ENCODE data around the gene ARHGEF17. TPM values are rescaled to one million over a fixed set of nuclear protein-coding genes. Genes with fewer than 3 reads are reported as not detected.

The ARHGEF17 gene
- total RNA-seq, 1 experiment from 2014 or later: 8.8 TPM

DNA sequence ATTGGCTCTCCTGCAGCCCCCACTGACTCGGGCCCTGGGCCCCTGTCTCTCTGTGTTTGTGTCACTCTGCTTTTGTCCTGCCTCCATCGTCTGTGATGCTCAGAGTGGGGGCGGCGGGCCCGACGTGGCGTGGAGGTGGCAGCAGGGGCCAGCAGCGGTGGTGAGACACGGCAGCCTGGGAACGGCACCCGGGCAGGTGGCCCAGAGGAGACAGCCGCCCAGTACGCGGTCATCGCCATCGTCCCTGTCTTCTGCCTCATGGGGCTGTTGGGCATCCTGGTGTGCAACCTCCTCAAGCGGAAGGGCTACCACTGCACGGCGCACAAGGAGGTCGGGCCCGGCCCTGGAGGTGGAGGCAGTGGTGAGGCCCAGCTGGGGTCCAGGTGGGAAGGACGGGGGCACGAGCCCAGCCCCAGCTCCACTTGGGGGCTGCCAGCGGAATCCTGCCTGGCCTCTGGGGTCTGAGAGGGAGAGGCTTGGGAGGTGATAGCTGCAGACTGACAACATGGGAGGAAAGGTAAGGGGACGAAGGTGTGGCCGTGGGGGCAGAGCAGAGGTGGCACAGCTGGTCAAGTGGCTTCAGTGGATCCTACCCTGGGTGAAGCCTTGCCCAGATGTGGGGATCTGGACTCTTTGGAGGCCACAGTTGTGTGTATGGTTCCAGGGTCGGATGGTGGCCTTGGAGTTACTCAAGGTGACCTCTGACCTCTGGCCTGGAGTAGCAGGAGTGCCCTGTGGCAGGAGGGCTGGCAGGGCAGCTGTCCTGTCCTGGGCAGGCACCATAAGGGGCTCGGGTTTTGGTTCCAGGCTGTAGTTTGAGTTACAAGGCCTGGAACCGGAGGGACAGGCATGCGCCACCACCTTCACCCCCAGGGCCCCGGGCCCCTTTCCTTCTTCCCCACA is 84.3 kb downstream of the ARHGEF17 start:
- no peak for DNase-seq (ENCODE audit: low read depth)

DNA sequence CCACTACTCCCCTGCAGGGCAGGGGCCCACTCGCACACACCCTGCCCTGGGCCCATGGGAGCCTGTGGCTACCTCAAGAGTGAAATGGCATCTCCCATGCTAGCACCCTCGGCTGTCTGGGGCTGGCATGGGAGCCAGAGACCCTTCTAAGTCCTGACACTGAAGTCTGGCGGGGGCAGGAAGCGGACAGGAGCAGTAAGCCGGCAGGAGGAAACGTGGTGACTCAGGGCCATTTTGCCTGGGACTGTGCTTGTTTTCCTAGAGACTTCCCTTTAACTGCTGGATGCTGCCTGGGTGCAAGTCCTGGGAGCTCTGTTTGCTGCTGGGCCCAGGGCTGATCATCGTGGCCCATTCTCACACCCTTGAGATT is 84.9 kb downstream of the ARHGEF17 start:
- peak; percentile 65 for DNase-seq (ENCODE audit: low read depth)

DNA sequence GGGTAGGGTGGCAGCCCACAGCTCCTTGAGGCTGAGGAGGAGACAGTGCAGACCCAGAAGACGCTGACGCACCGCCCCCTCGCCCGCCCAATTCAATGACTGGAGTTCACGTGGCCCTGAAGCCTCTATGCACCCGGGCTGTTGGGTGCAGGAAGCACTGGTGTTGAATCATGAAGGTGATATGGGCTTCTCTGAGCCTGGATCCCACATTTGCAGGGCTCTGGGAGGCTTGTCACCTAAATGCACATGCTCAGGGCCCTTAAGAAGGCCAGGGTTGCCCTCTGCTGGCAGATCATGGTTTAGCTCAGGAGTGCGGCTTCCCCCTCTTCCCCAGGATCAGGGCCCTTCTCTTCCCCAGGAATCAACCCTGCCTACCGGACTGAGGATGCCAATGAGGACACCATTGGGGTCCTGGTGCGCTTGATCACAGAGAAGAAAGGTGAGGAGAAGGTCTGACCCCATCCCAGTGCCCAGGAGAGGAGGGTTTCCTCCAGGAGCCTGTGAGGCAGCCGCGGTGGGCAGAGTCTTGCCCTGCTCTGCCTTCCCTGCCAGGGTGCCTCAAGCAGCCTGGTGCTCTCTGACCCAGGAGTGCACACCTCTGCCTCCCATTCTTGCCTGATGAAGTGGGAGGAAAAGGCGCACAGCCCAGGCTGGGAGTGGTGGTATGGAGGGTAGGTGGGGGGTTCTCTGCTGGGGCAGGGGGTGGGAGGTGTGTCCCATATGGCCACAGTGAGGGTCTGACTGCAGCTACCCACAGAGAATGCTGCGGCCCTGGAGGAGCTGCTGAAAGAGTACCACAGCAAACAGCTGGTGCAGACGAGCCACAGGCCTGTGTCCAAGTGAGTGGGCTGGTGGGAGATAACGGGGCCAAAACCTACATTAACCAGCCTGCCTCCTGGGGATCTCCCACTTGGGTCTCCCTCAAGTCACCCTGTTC is 85.7 kb downstream of the ARHGEF17 start:
- DNase-seq (ENCODE audit: low read depth): peak; percentile 84

DNA sequence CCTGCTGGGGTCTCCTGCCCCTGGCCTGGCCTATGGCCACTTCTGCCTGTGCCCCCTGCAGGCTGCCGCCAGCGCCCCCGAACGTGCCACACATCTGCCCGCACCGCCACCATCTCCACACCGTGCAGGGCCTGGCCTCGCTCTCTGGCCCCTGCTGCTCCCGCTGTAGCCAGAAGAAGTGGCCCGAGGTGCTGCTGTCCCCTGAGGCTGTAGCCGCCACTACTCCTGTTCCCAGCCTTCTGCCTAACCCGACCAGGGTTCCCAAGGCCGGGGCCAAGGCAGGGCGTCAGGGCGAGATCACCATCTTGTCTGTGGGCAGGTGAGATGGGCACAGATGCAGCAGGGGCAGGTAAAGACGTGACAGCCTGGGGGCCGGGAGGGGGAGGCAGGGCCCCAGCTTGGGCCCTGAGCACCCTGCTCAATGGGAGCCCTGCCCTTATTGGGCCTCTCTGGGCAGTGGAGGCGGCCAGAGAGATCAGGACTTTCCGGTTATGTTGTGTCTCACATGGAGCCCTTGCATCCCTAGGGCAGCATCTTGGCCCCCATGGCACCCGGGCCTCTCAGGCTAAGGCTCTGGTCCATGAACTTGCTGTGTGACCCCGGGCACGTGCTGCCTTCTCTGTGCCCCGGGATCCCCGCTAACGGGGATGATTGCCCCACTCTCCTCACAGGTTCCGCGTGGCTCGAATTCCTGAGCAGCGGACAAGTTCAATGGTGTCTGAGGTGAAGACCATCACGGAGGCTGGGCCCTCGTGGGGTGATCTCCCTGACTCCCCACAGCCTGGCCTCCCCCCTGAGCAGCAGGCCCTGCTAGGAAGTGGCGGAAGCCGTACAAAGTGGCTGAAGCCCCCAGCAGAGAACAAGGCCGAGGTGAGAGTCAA is 86.6 kb downstream of the ARHGEF17 start:
- no peak for DNase-seq (ENCODE audit: low read depth)

DNA sequence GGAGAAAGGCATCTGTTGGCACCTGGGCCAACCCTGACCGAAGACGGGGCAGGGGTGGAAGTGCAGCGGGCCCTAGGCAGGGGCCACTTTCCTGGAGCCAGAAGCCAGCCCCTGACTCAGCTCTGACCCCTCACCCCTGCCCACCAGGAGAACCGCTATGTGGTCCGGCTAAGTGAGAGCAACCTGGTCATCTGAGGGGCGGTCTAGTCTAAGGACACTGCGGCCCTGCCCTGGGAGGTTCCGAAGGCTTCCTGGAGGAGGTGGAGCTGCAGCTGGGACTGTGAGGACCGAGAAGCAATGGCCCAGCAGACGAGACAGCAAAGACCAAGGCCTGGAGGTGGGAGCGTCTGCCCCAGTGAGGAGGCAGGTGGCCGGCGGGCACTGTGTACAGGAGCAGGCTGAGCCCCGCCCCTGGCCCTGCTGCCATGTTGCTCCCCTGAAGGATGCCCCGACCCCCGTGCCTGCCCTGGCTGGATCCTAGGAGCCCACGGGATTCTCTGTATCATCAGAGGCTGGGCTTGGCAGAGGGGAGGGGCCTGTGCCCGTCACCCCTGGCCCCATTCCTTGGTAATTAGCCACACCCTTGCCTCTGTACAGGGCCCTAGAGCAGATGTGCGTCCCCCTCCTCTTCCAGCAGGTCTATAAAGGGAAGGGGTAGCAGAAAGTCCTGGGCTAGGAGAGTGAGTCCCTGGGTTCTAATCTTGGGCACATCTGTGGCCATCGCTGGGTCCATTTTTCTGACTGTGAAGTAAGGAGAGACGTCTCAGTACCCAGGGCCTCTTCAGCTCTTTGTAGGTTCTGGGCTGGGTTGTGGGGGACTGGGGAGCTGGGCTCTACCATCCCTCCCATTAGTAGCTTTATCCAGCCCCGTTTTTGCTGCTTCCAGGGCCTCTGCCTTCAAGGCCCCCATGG is 87.5 kb downstream of the ARHGEF17 start:
- no peak for DNase-seq (ENCODE audit: low read depth)

DNA sequence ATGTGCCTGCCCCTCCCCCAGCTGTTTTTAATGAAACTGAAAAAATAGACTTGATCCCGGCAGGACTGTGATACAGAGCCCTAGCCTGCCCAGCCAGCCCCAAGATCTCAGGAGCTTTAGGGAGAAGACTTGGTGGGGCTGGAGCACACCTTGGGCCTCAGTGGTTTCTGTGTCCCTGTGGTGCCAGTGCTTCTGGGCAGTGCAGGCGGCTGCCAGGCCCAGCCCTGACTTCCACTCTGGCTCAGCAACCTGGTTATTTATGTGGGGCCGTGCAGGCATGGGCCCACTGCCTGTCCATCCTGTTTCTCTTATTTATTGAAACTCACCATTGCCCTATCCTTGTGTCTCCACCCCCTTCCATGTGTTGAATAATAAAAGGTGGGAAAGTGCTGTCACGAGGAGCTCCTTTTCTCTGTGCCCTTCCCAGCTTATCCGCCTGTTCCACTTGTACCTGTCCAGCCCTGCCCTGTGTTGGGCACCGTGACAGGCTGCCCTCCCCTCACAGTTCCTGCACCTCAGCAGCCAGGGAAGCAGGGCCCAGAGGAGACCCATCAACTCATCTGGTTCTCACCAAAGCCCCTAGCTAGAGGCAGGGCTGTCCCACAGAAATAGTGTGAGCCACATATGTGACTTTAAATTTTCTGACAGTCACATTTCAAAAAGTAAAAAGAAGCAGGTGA is 88.3 kb downstream of the ARHGEF17 start:
- no peak for DNase-seq (ENCODE audit: low read depth)

DNA sequence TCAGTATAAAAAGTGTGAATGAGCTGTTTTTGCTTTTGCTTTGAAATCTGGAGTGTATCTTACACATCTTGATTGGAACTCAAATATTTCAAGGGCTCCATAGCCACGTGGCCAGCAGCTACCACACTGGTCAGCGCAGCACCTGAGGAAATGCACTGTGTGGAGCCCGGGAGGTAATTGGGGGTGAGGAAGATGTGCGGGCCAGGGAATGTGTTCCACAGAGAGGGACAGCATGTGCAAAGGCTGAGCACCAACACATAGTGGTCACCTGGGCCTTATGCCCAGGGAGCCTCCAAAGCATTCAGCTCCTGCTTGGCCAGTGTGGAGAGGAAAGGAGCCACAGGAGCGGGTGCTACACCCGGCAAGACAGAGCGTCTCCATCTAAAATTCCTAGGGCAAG is 88.9 kb downstream of the ARHGEF17 start:
- DNase-seq (ENCODE audit: low read depth): no peak

DNA sequence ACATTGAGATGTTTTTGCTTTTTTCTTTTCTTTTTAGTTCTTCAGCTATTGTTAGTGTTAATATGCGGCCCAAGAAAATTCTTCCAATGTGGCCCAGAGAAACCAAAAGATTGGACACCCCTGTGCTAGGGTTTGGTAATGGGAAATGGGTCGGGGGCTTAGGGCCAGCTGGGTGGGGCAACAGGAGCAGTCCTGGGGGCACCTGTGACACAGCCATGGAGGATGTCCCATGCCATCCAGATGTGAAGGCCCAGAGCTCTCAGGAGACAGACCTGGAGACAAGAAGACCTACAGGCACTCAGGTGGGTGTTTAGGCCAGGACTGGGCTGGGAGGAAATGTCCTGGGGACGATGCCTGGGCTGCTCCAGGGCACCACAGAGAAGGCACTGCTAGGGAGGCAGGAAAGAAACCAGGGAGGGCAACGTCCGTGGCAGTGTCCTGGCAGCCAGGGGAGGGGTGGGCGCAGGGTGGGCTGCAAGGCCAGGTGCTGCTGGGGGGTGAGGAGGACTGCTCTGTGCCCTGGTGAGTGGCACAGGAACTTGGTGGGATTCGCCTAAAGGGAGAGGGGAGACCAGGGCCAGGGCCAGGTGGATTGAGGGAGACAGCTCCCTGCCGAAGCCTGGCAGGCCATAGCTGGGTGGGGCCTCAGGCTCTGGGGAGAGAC is 89.5 kb downstream of the ARHGEF17 start:
- DNase-seq (ENCODE audit: low read depth): no peak

DNA sequence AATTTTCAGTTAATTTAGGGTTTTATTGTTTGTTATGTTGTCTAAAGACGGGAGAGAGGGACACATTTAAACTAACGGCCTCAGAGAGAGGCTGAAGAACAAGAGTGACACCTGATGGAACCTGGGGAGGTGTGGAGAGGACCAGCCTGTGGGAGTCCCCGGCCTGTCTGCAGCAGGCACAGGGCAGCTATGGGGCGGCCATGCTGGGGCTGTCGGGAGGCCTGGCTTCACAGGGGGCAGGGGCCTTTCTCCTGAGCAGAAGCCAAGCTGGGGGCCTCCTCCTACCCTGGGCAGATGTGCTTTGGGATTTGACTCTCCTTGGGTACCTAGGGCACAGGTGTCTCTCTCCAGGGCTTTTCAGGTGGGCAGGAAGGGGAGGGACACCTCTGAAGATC is 90.1 kb downstream of the ARHGEF17 start:
- no peak for DNase-seq (ENCODE audit: low read depth)

DNA sequence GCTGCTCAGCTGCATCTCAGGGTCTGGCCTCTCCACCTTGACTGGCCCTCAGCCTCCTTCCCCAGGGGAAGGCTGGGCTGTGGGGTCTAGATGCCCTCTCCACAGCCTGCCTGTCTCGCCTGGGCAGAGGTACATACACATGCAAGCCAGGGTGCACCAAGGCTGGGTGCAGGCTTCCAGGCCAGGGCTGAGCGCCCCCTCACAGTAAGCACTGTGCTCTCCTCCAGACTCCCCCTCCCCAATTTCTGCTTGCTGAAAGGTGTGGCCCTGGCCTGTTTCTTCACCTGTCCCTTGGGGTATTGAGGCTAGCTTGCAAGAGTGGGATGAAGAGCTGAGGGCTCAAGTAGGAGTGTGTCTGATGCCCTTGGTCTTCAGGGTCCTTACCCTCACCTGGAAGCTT is 90.6 kb downstream of the ARHGEF17 start:
- no peak for DNase-seq (ENCODE audit: low read depth)

DNA sequence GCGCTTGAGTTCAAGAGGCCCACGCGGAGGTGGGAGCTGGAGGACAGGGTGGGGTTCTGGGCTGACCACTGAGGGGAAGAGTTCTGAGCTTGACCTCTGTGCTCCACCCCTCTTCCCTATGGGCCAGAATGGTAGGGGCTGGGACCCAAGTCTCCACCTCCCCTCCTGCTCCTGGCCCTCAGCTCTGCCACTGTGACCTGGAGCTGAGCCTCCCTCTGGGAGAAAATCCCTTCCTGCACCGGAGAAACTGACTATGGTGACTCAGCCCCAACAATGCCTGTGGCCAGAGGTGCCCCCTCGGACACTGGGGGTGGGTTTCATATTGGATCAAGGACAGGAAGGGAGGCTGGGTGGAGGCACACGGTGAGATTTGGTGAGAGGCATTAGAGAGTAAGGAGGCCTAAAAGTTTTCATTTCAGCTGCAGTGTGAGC is 91.1 kb downstream of the ARHGEF17 start:
- peak; percentile 44 for DNase-seq (ENCODE audit: low read depth)

DNA sequence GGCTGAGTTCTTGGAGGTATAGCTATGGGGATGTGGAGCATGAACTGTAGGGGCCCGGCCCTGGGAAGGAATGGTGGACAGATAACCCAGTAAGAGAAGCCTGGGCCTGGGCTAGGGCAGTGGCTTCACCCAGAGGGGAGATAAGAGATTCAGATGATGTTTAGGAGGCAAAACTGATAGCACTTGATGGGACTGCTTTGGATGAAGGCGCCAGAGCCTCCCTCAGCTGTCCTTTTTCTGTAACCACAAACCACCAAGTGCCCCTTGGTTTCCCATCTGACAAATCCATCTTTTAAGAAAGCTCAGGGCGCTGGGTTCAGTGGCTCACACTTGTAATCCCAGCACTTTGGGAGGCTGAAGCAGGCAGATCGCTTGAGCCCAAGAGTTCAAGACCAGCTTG is 91.6 kb downstream of the ARHGEF17 start:
- DNase-seq (ENCODE audit: low read depth): no peak

DNA sequence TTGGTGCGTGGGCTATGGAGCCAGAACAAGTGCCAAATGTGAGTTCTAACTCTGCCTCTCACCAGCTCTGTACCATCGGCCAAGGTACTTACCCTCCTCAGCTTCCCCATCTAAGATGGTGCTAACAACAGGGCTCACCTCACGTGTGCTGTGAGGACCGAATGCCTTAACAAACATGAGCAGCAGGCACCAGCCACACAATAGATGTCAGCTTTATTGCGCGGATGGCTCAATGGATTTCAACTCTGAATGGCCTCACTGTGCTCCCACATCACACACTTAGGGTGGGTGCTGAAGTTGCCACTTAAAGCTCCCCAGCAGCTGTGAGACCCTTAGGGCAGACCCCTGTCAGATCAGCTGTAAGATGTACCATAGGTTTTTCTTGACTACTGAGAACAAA is 92.2 kb downstream of the ARHGEF17 start:
- no peak for DNase-seq (ENCODE audit: low read depth)

DNA sequence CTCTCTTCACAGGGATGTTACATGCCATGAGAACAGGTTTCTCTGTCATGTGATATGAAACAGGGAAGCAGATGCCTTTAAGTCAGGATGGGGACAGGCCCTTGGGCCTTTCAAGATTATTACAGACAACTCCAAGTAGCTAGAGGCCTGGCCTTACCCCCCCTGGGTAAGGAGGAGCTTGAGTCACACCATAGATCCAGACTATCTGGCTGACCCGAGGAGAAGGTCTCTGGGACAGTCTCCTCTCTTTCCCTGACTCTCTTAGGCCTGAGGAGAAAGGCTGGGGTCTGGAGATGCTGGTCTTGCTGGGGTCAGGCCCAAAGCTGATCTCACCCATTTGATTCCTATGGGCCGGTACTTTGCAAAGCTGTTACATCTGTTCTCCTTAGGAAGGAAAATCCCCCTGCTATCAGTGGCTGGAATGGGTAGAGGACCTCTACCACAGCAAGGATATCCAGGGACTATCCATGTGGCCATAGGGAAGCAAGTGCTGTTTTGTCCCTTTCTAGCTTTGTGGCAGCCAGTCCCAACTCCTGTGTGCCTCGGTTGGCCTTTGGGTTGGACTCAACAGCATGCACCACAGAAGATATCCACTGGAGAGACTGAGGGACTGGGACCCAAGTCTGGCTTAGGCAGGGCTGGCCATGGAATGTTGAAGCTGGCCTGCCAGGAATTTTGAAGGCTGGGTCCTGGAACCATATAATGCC is 93.3 kb downstream of the ARHGEF17 start:
- no peak for DNase-seq (ENCODE audit: low read depth)

DNA sequence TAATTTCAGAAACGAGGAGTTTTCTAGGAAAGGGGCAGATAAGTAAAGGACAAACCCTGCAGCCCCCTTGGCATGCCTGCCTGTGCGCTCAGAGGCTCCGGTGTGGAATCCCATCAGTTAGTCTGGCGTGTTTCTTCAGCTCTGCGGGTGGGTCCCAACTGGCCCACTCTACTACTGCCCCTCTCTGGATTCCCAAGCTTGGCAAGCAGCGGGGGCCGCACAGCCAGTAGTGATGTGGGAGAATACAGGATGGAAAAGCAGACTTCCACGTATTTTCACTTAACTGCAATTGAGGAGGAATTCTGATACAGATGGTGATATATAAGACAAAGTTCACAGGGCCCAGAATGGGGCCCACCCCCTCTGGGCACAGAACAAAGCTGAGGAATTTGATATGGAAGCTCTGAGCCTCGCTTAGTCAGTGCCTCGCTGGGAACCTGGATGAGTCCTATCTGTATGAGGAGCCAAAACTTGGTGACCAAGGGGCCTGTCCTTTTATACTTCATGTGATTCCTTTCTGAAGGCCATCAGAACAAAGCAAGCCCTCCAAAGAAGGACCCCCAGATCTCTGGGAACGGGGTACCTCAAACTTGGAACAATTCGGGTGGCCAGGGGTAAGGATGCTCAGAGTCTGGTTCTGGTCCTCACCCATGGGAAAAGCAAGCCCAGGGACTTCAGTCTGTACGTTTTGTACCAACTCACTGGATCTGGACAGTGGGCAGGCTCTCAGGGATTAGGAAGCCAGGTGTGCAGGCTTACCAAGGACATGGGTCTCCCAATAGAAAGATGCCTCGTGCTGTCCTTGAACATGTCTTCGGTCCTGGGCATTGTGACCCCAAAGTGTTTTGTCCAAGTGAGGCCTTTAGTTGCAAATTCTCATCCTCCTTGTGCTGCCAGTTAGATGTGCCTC is 94.1 kb downstream of the ARHGEF17 start:
- no peak for DNase-seq (ENCODE audit: low read depth)

DNA sequence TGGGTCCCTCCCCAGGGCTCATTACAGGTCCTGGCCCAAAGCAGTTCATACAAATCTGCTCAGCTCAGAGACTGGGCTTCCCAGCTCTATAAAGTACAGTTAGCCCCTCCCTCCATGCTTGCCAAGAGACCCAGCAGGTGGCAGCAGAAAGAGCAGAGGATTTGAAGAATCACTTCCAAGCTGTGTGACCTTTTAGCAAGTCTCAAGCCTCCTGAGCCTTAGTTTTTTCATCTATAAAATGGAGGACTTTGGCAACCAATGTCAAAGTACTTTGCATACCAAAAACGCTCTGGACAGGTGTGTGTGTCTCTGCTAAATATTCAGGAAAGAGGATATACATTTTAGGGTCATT is 94.7 kb downstream of the ARHGEF17 start:
- no peak for DNase-seq (ENCODE audit: low read depth)

DNA sequence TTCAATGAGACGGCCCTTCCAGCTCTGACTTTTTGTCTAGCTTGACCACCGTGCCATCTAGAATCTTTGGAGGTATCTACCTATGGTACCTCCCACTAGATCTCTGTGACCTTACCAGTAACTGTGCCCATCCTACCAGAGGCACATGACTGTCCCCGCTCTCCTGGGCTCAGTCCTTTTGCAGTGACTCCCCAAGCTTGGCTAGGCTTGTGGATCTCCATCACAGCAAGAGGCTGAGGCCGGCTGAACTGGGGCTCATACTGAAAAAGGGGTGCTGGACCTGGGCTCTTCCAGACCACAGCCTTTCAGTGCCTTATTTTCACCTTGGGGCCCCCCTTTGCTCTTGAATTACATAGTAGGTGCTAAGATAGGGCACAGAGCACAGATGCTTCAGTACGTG is 95.5 kb downstream of the ARHGEF17 start:
- no peak for DNase-seq (ENCODE audit: low read depth)

All from HT1080 (cell line).